Bronchial epithelial cell (primary cell): ENCODE measurements around the gene ATP9A. TPM values are rescaled to one million over a fixed set of nuclear protein-coding genes. Genes with fewer than 3 reads are reported as not detected.

ENCODE experiments used
- DNase-seq: peaks from one replicate; pipeline ENCODE4 v3.0.0-alpha.2; 2010; ENCODE audit warnings: low read depth
- FAIRE-seq: peaks from 2 replicates; lab custom pipeline; 2011; peaks lifted over from hg19 to GRCh38; lab: Jason Lieb, UNC
- H3K27me3 ChIP-seq: 2 replicates; pipeline ENCODE4 v1.5.1; 2011; ENCODE audit warnings: low read length; ENCODE audit not compliant: control insufficient read depth, insufficient read depth
- H3K36me3 ChIP-seq: 2 replicates; pipeline ENCODE4 v1.5.1; 2011; ENCODE audit warnings: low read length; ENCODE audit not compliant: control insufficient read depth, insufficient read depth
- H3K4me3 ChIP-seq: 2 replicates; pipeline ENCODE4 v1.5.1; 2011; ENCODE audit warnings: mild to moderate bottlenecking, low read depth, low read length, control low read depth
- CTCF ChIP-seq: IDR thresholded peaks from 2 replicates; pipeline ENCODE4 v1.5.1; 2011; ENCODE audit warnings: mild to moderate bottlenecking, moderate library complexity, low read length, control low read depth, inconsistent platforms; ENCODE audit not compliant: insufficient read depth, severe bottlenecking
- total RNA-seq: library from RNA; depleted of rRNA; stranded (reverse); fragments of >200 nt; gene quantifications from 2 replicates; pipeline ENCODE4 v1.2.1, GENCODE V29; 2014

The ATP9A gene
- total RNA-seq, 1 donor from 2014 or later, result 26.3 TPM

DNA sequence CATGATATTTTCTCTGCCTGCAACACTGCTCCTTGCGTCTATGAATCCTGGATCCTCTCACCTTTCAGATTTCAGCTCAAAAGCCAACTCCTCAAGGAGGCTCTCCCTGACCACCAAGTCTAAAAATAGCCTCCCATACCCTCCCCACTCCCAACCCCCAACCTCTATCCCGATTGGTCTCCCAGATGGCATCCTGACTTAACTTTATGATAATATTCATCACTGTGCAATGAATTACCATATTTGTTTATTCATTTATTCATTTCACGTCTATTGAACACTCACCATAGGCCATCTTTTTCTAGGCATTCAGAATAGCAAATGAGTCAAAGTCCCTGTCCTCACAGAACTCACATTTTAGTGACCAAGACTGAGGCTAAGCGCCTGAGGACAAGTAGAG lies 183.0 kb downstream of the ATP9A start:
- Histone ChIP-seq H3K27me3 (peaks cover 11% of the 10 kb centered on the region), H3K36me3 (no peaks in the 10 kb centered on the region), H3K4me3 (no peak overlapping the region)
- FAIRE-seq (no peak), DNase-seq (no peak)
- TF ChIP-seq CTCF, result no peak

DNA sequence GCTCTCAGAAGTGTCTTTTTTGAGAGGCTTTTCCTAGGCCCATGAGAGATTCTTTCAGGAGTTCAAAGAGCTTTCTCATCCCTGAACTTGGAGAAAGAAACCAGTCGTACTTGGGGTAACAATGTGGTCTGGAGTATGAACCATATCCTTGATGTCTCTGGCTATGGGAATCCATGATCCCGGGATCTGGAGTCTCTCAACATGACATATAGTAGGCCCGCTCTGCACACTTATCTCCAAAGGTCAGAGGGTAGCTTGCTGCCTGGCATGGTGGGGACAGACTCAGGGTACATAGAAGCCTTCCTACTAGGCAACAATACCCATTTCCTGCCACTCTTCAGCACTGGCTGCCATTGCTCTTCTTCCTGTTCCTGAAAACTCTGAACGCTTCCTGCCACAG lies 183.5 kb downstream of the ATP9A start:
- Histone ChIP-seq H3K4me3 (no peak overlapping the region), H3K36me3 (no peaks in the 10 kb centered on the region), H3K27me3 (peaks cover 12% of the 10 kb centered on the region)
- no peak for DNase-seq
- no peak for FAIRE-seq
- TF ChIP-seq CTCF, result no peak

DNA sequence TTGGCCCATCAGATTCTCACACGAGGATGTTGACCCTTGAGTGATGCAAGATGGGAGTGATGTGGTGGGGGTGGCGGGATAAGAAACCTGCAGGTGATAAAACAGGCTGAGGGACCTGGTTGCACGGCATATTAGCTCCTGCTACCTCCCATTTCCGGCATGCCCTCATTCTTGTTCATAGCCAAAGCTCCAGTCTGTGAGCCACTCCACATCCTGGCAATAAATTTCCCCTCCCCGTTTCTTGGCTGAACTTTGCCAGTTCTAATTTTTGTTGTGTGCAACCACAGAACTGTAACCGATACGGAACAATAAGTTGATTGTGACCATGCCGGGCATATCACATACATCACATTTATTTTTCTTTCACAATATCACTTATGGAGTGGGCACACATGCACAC lies 184.1 kb downstream of the ATP9A start:
- Histone ChIP-seq H3K4me3 (no peak overlapping the region), H3K36me3 (no peaks in the 10 kb centered on the region), H3K27me3 (peaks cover 12% of the 10 kb centered on the region)
- FAIRE-seq (no peak), DNase-seq (no peak)
- no peak for TF ChIP-seq CTCF

DNA sequence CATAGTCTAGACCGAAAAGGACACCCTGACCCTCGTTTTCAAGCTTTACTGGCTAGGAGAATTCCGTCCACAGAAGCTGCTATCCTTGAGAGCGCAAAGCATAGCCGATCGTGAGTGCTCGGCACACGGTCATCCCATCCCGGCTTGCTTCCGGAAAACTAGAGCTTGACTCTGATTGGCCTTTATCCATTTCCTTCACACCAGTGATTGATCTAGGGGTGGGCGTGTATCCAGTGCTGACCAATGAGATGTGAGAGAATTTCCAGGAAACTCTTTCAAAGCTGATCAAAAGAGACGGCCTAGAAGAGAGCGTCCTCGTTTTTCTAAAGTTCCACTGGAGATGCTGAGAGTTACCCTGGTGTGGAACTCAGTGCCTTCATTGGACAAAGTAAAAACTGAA lies 184.7 kb downstream of the ATP9A start:
- peaks cover 12% of the 10 kb centered on the region for H3K27me3 ChIP-seq
- FAIRE-seq (no peak), DNase-seq (no peak)
- H3K4me3 ChIP-seq, result no peak overlapping the region
- no peaks in the 10 kb centered on the region for H3K36me3 ChIP-seq
- no peak for TF ChIP-seq CTCF

DNA sequence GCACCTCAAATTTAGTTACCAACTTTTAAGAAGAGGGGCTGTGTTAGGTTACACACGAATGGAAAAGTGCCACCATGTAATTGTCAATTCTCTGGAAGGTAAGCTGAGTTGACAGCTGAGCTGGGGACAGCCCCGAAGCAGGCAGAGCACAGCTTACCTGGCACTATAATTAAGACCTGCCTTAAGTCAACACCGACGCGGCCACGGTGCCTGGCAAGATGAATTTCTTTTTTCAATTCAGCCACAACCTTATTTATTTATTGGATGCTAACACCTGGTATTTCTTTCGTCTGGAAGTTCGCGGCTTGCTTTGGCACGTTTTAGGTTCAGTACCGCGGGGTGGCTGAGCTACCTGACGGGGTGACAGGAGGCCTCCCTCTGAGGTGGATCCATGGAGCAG lies 185.1 kb downstream of the ATP9A start:
- FAIRE-seq (no peak), DNase-seq (no peak)
- H3K27me3 ChIP-seq, result peaks cover 12% of the 10 kb centered on the region
- no peak overlapping the region for H3K4me3 ChIP-seq
- no peak for TF ChIP-seq CTCF
- no peaks in the 10 kb centered on the region for H3K36me3 ChIP-seq

GRCh38 chr20:51581571-51581970 lies 186.6 kb downstream of the ATP9A start:
- Histone ChIP-seq H3K36me3 (no peaks in the 10 kb centered on the region), H3K4me3 (no peak overlapping the region), H3K27me3 (peaks cover 14% of the 10 kb centered on the region)
- DNase-seq, result no peak
- FAIRE-seq, result no peak
- no peak for TF ChIP-seq CTCF
